Measurements from ENCODE around the gene EFNB1. TPM values are rescaled to one million over a fixed set of nuclear protein-coding genes. Genes with fewer than 3 reads are reported as not detected.

EFNB1 gene
- polyA plus RNA-seq, 2 of the 4 experiments (the other 2 are of a cell fraction) = 3.5 to 3.7 TPM

- peaks cover 5% of the 10 kb centered on the region; the same call in 1 of the 3 replicates for H3K4me1 ChIP-seq
- H3K9me3 ChIP-seq = no peaks in the 10 kb centered on the region
- 2% methylated on average over 27 of the region's 35 CpGs for WGBS (ENCODE audit: missing lambda C conversion rate)
- peak overlapping the region; percentile 61 to 82 for H3K27ac ChIP-seq
- H3K4me2 ChIP-seq = peak overlapping the region; percentile 99
- H3K4me3 ChIP-seq = peak overlapping the region; percentile 86
- DNase-seq (ENCODE audit: low read depth in 1 of 2, low spot score in 1 of 2) (peak; percentile 31 to 79), FAIRE-seq (no peak), ATAC-seq (peak; percentile 64 to 79)
- ChIA-PET POLR2A (interaction anchor here (0.6 to 2.8 kb wide), 19 partner anchors 12 to 461 kb away, joined by 3 to 26 read pairs (median 4); partner anchors contain the start of gene PJA1), CTCF (interaction anchor here (0.6 to 16.6 kb wide), 75 partner anchors 9 to 563 kb away, joined by 3 to 327 read pairs (median 4); partner anchors contain the start of gene PJA1)
- TF ChIP-seq FOSB (CRISPR knock-in tag; IDR thresholded peaks at IDR 0.05) = no peak
- TF ChIP-seq RNF2 (IDR thresholded peaks at IDR 0.05; ENCODE audit: borderline replicate concordance, low read depth) = no peak
- TF ChIP-seq EP300 (IDR thresholded peaks at IDR 0.05) = no peak
- TF ChIP-seq MYC (IDR thresholded peaks at IDR 0.05; ENCODE audit: borderline replicate concordance, low read length) = no peak
- peak; percentile 94 for TF ChIP-seq SMC3 (IDR thresholded peaks at IDR 0.05)
- TF ChIP-seq BHLHE40 (IDR thresholded peaks at IDR 0.05; ENCODE audit: low read depth, low read length) = no peak
- no peak for TF ChIP-seq PBX3 (IDR thresholded peaks at IDR 0.05)
- TF ChIP-seq SREBF2 (IDR thresholded peaks at IDR 0.05) = no peak
- TF ChIP-seq MAFK (IDR thresholded peaks at IDR 0.05; ENCODE audit: partially characterized antibody) = no peak
- TF ChIP-seq CBX2 (IDR thresholded peaks at IDR 0.05; ENCODE audit: borderline replicate concordance, low read depth) = no peak
- no peak for TF ChIP-seq ATOH8 (CRISPR knock-in tag; IDR thresholded peaks at IDR 0.05; ENCODE audit: low read depth)
- no peak for TF ChIP-seq HMGXB4 (CRISPR knock-in tag; IDR thresholded peaks at IDR 0.05; ENCODE audit: borderline replicate concordance)
- TF ChIP-seq FOSL2 (IDR thresholded peaks at IDR 0.05) = no peak
- no peak for TF ChIP-seq FOSL2 (CRISPR knock-in tag; IDR thresholded peaks at IDR 0.05)
- TF ChIP-seq POLR2AphosphoS2 (conservative IDR thresholded peaks at IDR 0.05; ENCODE audit: low read length) = no peak
- TF ChIP-seq KDM1A (IDR thresholded peaks at IDR 0.05; ENCODE audit: low read depth) = no peak
- no peak for TF ChIP-seq ELK1 (IDR thresholded peaks at IDR 0.05; ENCODE audit: low read depth, low read length)
- TF ChIP-seq NPAS2 (CRISPR knock-in tag; IDR thresholded peaks at IDR 0.05; ENCODE audit: borderline replicate concordance) = no peak
- peak; percentile 80 for TF ChIP-seq CTCF (IDR thresholded peaks at IDR 0.05)
- 0 out of 2 replicates have a peak, but pooled peaks have one; percentile 40 for TF ChIP-seq MAX (IDR thresholded peaks at IDR 0.05)
- no peak for TF ChIP-seq USF2 (IDR thresholded peaks at IDR 0.05)
- TF ChIP-seq RAD21 (conservative IDR thresholded peaks at IDR 0.05 in 1 of 2, IDR thresholded peaks at IDR 0.05 in 1 of 2) = peak; percentile 91 to 96
- TF ChIP-seq ESRRA (IDR thresholded peaks at IDR 0.05; ENCODE audit: borderline replicate concordance, low read length) = no peak
- no peak for TF ChIP-seq CHD4 (IDR thresholded peaks at IDR 0.05; ENCODE audit: borderline replicate concordance)
- no peak for TF ChIP-seq EHF (CRISPR knock-in tag; IDR thresholded peaks at IDR 0.05)
- TF ChIP-seq ZC3H11A (IDR thresholded peaks at IDR 0.05) = no peak
- TF ChIP-seq KDM5A (IDR thresholded peaks at IDR 0.05) = no peak
These were observed 785 bp upstream of the EFNB1 start for GRCh38 chrX:68827848-68828624.
